ENCODE results near the gene NKAIN2. TPM values are rescaled to one million over a fixed set of nuclear protein-coding genes. Genes with fewer than 3 reads are reported as not detected.

NKAIN2 gene
- total and polyA plus RNA-seq, 2 donors (not counting 3 experiments of a cell fraction or from before 2014, with no cell fraction given), result 0.03 TPM; not detected in 1

GRCh38 chr6:124607119-124607627, 803.5 kb downstream of the NKAIN2 start:
- TF ChIP-seq FOS (IDR thresholded peaks at IDR 0.05; ENCODE audit: borderline replicate concordance, insufficient read depth, low read length), result no peak
- no peak for TF ChIP-seq POLR2A (IDR thresholded peaks at IDR 0.05; ENCODE audit: low read depth, low read length)
- TF ChIP-seq GATA2 (IDR thresholded peaks at IDR 0.05; ENCODE audit: insufficient read depth, insufficient read length, low read depth, low read length), result no peak
- TF ChIP-seq MAX (IDR thresholded peaks at IDR 0.05; ENCODE audit: insufficient read depth, insufficient read length), result no peak
- TF ChIP-seq MYC (IDR thresholded peaks at IDR 0.05; ENCODE audit: low read depth, low read length), result no peak
- TF ChIP-seq EZH2 (IDR thresholded peaks at IDR 0.05; ENCODE audit: borderline replicate concordance, low read depth, low read length, severe bottlenecking), result no peak
- TF ChIP-seq, protein P1, sequence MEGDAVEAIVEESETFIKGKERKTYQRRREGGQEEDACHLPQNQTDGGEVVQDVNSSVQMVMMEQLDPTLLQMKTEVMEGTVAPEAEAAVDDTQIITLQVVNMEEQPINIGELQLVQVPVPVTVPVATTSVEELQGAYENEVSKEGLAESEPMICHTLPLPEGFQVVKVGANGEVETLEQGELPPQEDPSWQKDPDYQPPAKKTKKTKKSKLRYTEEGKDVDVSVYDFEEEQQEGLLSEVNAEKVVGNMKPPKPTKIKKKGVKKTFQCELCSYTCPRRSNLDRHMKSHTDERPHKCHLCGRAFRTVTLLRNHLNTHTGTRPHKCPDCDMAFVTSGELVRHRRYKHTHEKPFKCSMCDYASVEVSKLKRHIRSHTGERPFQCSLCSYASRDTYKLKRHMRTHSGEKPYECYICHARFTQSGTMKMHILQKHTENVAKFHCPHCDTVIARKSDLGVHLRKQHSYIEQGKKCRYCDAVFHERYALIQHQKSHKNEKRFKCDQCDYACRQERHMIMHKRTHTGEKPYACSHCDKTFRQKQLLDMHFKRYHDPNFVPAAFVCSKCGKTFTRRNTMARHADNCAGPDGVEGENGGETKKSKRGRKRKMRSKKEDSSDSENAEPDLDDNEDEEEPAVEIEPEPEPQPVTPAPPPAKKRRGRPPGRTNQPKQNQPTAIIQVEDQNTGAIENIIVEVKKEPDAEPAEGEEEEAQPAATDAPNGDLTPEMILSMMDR (IDR thresholded peaks at IDR 0.05; ENCODE audit: extremely low read depth in 1 of 2, insufficient read depth in 1 of 2, low read depth in 1 of 2, low read length in 2 of 2), result no peak
- TF ChIP-seq JUN (IDR thresholded peaks at IDR 0.05; ENCODE audit: borderline replicate concordance, insufficient read depth, insufficient read length, low read depth), result no peak
- TF ChIP-seq POLR2AphosphoS5 (IDR thresholded peaks at IDR 0.05; ENCODE audit: insufficient read depth, low read depth, low read length), result no peak
- H3K9me1 ChIP-seq (replicated peaks; ENCODE audit: control insufficient read depth, extremely low read depth, insufficient read depth, low read length), result no peaks in the 10 kb centered on the region
- CTCF ChIA-PET, result interaction anchor here (1.2 kb wide), 2 partner anchors 10 to 13 kb away, joined by 3 to 4 read pairs; no protein-coding TSS in a partner anchor
- intact Hi-C loops (cut with micrococcal nuclease) (no loop called here), dilution Hi-C loops (cut with MboI; ENCODE audit: extremely low pct_ligation_motif_present, low sequenced_read_pairs) (no loop called here)
- POLR2A ChIA-PET, result no interaction called here
- no peaks in the 10 kb centered on the region for H4K20me1 ChIP-seq (replicated peaks; ENCODE audit: control insufficient read depth, extremely low read depth, insufficient read depth, low read length)
- FAIRE-seq, result no peak
- H3K9ac ChIP-seq (replicated peaks; ENCODE audit: extremely low read depth, insufficient read depth, low read length), result no peak overlapping the region
- no peak overlapping the region for H3K4me2 ChIP-seq (ENCODE audit: insufficient read depth, low read length)
- no peaks in the 10 kb centered on the region for H3K27me3 ChIP-seq (ENCODE audit: control insufficient read depth in 2 of 2, insufficient read depth in 2 of 2, low read length in 2 of 2)
- no peaks in the 10 kb centered on the region for H3K36me3 ChIP-seq (ENCODE audit: control insufficient read depth in 2 of 2, extremely low read depth in 1 of 2, insufficient read depth in 2 of 2, low read length in 2 of 2)
- BruUV-seq (replicated peaks), result no TSS peak
- H2AFZ ChIP-seq (ENCODE audit: low read depth, low read length), result no peak overlapping the region
- H3K27ac ChIP-seq (ENCODE audit: insufficient read depth, low read depth, low read length), result no peak overlapping the region
- no peaks in the 10 kb centered on the region for H3K9me3 ChIP-seq (replicated peaks; ENCODE audit: control insufficient read depth, insufficient read depth, low read length)
- H3K4me3 ChIP-seq (replicated peaks in 1 of 3; ENCODE audit: insufficient read depth in 1 of 3, low read depth in 1 of 3, low read length in 3 of 3), result no peak overlapping the region
- no peaks in the 10 kb centered on the region for H3K79me2 ChIP-seq (ENCODE audit: control insufficient read depth, insufficient read depth, low read length)
- DNase-seq (ENCODE audit: low read depth, low spot score), result no peak
- H3K4me1 ChIP-seq (ENCODE audit: control insufficient read depth, extremely low read depth, insufficient read depth, low read length), result no peaks in the 10 kb centered on the region
